GM23248 (cell line): ENCODE data around the gene PSMG2. TPM values are rescaled to one million over a fixed set of nuclear protein-coding genes. Genes with fewer than 3 reads are reported as not detected.
A peak's percentile ranks its signal among the peaks of the same experiment; 100 is the strongest.

Experiments
- DNase-seq: peaks from one replicate; pipeline ENCODE4 v3.0.0-alpha.2; 2015
- H2AFZ ChIP-seq: fragments of 200-600 bp; sonication (generic); 2 replicates; pipeline ENCODE4 v1.6.1; 2016; ENCODE audit warnings: antibody characterized with exemption
- H3F3A ChIP-seq: fragments of 200-600 bp; sonication (generic); 2 replicates; pipeline ENCODE4 v1.6.1; 2016; ENCODE audit warnings: mild to moderate bottlenecking, antibody characterized with exemption, mixed run types; ENCODE audit not compliant: insufficient read depth
- H3K27ac ChIP-seq: fragments of 200-600 bp; sonication (generic); 2 replicates; pipeline ENCODE4 v1.5.1; 2016; ENCODE audit warnings: mild to moderate bottlenecking
- H3K27me3 ChIP-seq: fragments of 200-600 bp; sonication (generic); replicated peaks from 2 replicates; pipeline ENCODE4 v1.6.1; 2016; ENCODE audit warnings: mild to moderate bottlenecking; ENCODE audit not compliant: insufficient read depth
- H3K36me3 ChIP-seq: fragments of 200-600 bp; sonication (generic); 2 replicates; pipeline ENCODE4 v1.6.1; 2016; ENCODE audit warnings: low read depth, mild to moderate bottlenecking
- H3K4me1 ChIP-seq: fragments of 200-600 bp; sonication (generic); 2 replicates; pipeline ENCODE4 v1.6.1; 2016; ENCODE audit warnings: mild to moderate bottlenecking; ENCODE audit not compliant: insufficient read depth
- H3K4me2 ChIP-seq: fragments of 200-600 bp; sonication (generic); one replicate; pipeline ENCODE4 v1.6.1; 2016; ENCODE audit warnings: mild to moderate bottlenecking; ENCODE audit not compliant: unreplicated experiment
- H3K4me3 ChIP-seq: fragments of 200-600 bp; sonication (generic); 2 replicates; pipeline ENCODE4 v1.5.1; 2016; ENCODE audit warnings: mild to moderate bottlenecking
- H3K79me2 ChIP-seq: fragments of 200-600 bp; sonication (generic); 2 replicates; pipeline ENCODE4 v1.6.1; 2016; ENCODE audit warnings: mild to moderate bottlenecking; ENCODE audit not compliant: insufficient read depth
- H3K9ac ChIP-seq: fragments of 200-600 bp; sonication (generic); 2 replicates; pipeline ENCODE4 v1.6.1; 2016; ENCODE audit warnings: mild to moderate bottlenecking
- H3K9me2 ChIP-seq: fragments of 200-600 bp; sonication (generic); 2 replicates; pipeline ENCODE4 v1.6.1; 2016; ENCODE audit warnings: mixed run types, mild to moderate bottlenecking, moderate library complexity; ENCODE audit not compliant: insufficient read depth
- H3K9me3 ChIP-seq: fragments of 200-600 bp; sonication (generic); one replicate; pipeline ENCODE4 v1.6.1; 2017; ENCODE audit warnings: low read depth
- H4K20me1 ChIP-seq: fragments of 200-600 bp; sonication (generic); 2 replicates; pipeline ENCODE4 v1.6.0; 2016; ENCODE audit not compliant: insufficient read depth
- EZH2 ChIP-seq: fragments of 200-600 bp; sonication (generic); IDR thresholded peaks from 2 replicates; pipeline ENCODE4 v1.6.1; 2018; ENCODE audit warnings: antibody characterized with exemption, mild to moderate bottlenecking; ENCODE audit not compliant: insufficient read depth, poor library complexity, severe bottlenecking
- EZH2phosphoT487 ChIP-seq: fragments of 200-600 bp; sonication (generic); IDR thresholded peaks from 2 replicates; pipeline ENCODE4 v1.6.1; 2018; ENCODE audit warnings: antibody characterized with exemption, moderate library complexity, mild to moderate bottlenecking, low read depth; ENCODE audit not compliant: insufficient read depth
- WGBS, 2 experiments: methylation state at CpG; one replicate each; pipeline ENCODE4 v1.1.6; 2015 to 2017; ENCODE audit warnings: low lambda C conversion rate in 2 of 2, low coverage in 1 of 2; ENCODE audit errors: missing lambda C conversion rate in 2 of 2; 5-methylcytosine and 5-hydroxymethylcytosine counted together
- in situ Hi-C: fragments of 300-500 bp; cut with MboI; formaldehyde crosslinking; loops from 2 replicates; pipeline ENCODE4 v1.15.0; 2020
- polyA plus RNA-seq: library from polyadenylated mRNA; unstranded; fragments of >200 nt; fragmentation: Nextera tagmentation; extraction: Ambion mirVana; gene quantifications from 2 replicates; pipeline ENCODE4 v1.2.1, GENCODE V29; 2016
- total RNA-seq: library from RNA; depleted of rRNA; stranded (reverse); fragments of >200 nt; shearing (Covaris generic); gene quantifications from 2 replicates; pipeline ENCODE4 v1.2.3, GENCODE V29; 2014

The PSMG2 gene
- total and polyA plus RNA-seq, 2 experiments from 2014 or later = 63.4 to 125 TPM

GRCh38 chr18:12703664-12704063, 822 bp downstream of the PSMG2 start:
- no peak for TF ChIP-seq EZH2phosphoT487
- TF ChIP-seq EZH2 = no peak
- Histone ChIP-seq H3K4me1 (peaks cover 10% of the 10 kb centered on the region), H3K4me3 (peak overlapping the region; percentile 98), H4K20me1 (no peaks in the 10 kb centered on the region), H3K36me3 (peaks cover 19% of the 10 kb centered on the region; the same call in 1 of the 2 replicates), H3K27ac (peak overlapping the region; percentile 96), H3F3A (peaks cover 11% of the 10 kb centered on the region; the same call in 1 of the 2 replicates), H3K9me3 (no peaks in the 10 kb centered on the region), H3K9me2 (no peaks in the 10 kb centered on the region), H2AFZ (peak overlapping the region; percentile 92), H3K4me2 (peak overlapping the region; percentile 97), H3K79me2 (peaks cover 87% of the 10 kb centered on the region), H3K9ac (peak overlapping the region; percentile 98), H3K27me3 (no peaks in the 10 kb centered on the region)
- in situ Hi-C loops = no loop called here
- peak; percentile 74 for DNase-seq
- WGBS, 2 experiments = 2 to 3% methylated on average over 2 of the region's 2 CpGs

DNA sequence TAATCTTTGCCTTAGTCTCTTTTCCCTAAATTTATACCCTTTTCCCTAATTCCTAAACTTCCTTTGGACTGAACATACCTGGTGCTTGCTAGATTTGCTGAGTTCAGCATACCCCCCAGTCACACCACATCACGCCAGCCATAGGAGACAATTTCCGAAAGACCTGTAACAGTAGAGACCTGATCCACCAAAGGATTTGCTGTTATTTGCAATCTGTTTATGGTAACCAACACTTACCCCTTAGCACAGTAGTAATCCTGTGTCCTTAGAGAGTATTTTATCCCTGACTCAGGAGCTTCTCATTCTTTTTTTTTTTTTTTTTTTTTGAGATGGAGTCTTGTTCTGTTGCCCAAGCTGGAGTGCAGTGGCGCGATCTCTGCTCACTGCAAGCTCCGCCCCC, 8.6 kb downstream of the PSMG2 start:
- Histone ChIP-seq H3K9me3 (no peaks in the 10 kb centered on the region), H3K27me3 (no peaks in the 10 kb centered on the region), H3K27ac (no peak overlapping the region), H3K4me2 (no peak overlapping the region), H3K9ac (no peak overlapping the region), H3K79me2 (peaks cover 48% of the 10 kb centered on the region), H3K4me1 (no peaks in the 10 kb centered on the region), H3K36me3 (peaks cover 38% of the 10 kb centered on the region), H4K20me1 (no peaks in the 10 kb centered on the region), H3F3A (no peaks in the 10 kb centered on the region), H2AFZ (no peak overlapping the region), H3K4me3 (no peak overlapping the region), H3K9me2 (no peaks in the 10 kb centered on the region)
- 96 to 100% methylated on average over 3 to 5 of the region's 5 CpGs for WGBS, 2 experiments
- TF ChIP-seq EZH2 (no peak), EZH2phosphoT487 (no peak)
- in situ Hi-C loops = no loop called here
- no peak for DNase-seq

- Histone ChIP-seq H3K4me2 (no peak overlapping the region), H3K4me1 (no peaks in the 10 kb centered on the region), H3F3A (peaks cover 23% of the 10 kb centered on the region; the same call in 1 of the 2 replicates), H3K9me3 (no peaks in the 10 kb centered on the region), H3K36me3 (peaks cover 42% of the 10 kb centered on the region), H3K79me2 (no peaks in the 10 kb centered on the region), H3K9ac (no peak overlapping the region), H3K4me3 (no peak overlapping the region), H3K27me3 (no peaks in the 10 kb centered on the region), H3K9me2 (no peaks in the 10 kb centered on the region), H3K27ac (no peak overlapping the region), H2AFZ (no peak overlapping the region), H4K20me1 (no peaks in the 10 kb centered on the region)
- in situ Hi-C loops = no loop called here
- 86 to 92% methylated on average over 5 of the region's 5 CpGs for WGBS, 2 experiments
- DNase-seq = no peak
- TF ChIP-seq EZH2phosphoT487 (no peak), EZH2 (no peak)
These were observed 18.8 kb downstream of the PSMG2 start for GRCh38 chr18:12721495-12722275.

DNA sequence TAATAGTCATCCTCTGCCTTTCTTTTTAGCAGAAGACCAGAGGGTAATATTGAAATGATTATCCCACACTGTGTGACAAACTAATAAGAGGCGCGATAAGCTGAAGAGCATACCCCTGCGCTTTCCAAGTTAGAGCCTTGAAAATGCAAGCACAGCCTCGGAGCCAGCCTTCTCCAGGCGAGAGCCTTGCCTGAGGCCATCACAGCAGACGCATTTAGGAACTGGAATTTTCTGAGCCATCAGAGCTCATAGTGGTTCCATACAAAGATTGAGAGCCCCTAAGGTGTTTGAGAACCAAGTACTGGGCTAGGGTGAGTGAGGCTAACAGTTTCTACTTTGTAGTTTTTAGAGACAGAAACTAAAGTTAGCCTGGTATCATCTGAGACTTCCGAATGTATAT, 19.9 kb downstream of the PSMG2 start:
- no peak for DNase-seq
- H3K9ac ChIP-seq = no peak overlapping the region
- in situ Hi-C loops = no loop called here
- no peak overlapping the region for H3K4me2 ChIP-seq
- no peaks in the 10 kb centered on the region for H3K9me2 ChIP-seq
- 87 to 94% methylated on average over 7 of the region's 7 CpGs for WGBS, 2 experiments
- H3K9me3 ChIP-seq = no peaks in the 10 kb centered on the region
- H3K27ac ChIP-seq = no peak overlapping the region
- no peaks in the 10 kb centered on the region for H3K4me1 ChIP-seq
- no peaks in the 10 kb centered on the region for H4K20me1 ChIP-seq
- H2AFZ ChIP-seq = no peak overlapping the region
- no peaks in the 10 kb centered on the region for H3K27me3 ChIP-seq
- no peaks in the 10 kb centered on the region for H3K79me2 ChIP-seq
- no peak for TF ChIP-seq EZH2
- no peak for TF ChIP-seq EZH2phosphoT487
- H3F3A ChIP-seq = peaks cover 23% of the 10 kb centered on the region; the same call in 1 of the 2 replicates
- peaks cover 37% of the 10 kb centered on the region for H3K36me3 ChIP-seq
- no peak overlapping the region for H3K4me3 ChIP-seq
